Mammary epithelial cell (primary cell): ENCODE measurements around the gene SLC25A51.

Source experiments
- CTCF ChIP-seq, 2 donors: IDR thresholded peaks in 1 of 2; conservative IDR thresholded peaks in 1 of 2; 2 replicates each; pipeline ENCODE4 v1.5.1; 2011 to 2012; ENCODE audit warnings: inconsistent platforms in 2 of 2, low read length in 2 of 2, mild to moderate bottlenecking in 2 of 2, control low read depth in 1 of 2, low read depth in 1 of 2; ENCODE audit not compliant: insufficient read depth in 1 of 2; ENCODE audit errors: extremely low read depth in 1 of 2
- EZH2 ChIP-seq: IDR thresholded peaks from 2 replicates; pipeline ENCODE4 v1.6.1; 2012; ENCODE audit warnings: low read length, inconsistent platforms, borderline replicate concordance

- no peak for TF ChIP-seq CTCF (conservative IDR thresholded peaks at IDR 0.05 in 1 of 2, IDR thresholded peaks at IDR 0.05 in 1 of 2; ENCODE audit: extremely low read depth in 1 of 2, insufficient read depth in 1 of 2, low read depth in 1 of 2, low read length in 2 of 2)
- no peak for TF ChIP-seq EZH2
These were observed 30.0 kb downstream of the SLC25A51 start for GRCh38 chr9:37873955-37874354.
